ENCODE measurements around the gene MSI1.

MSI1 gene

DNA sequence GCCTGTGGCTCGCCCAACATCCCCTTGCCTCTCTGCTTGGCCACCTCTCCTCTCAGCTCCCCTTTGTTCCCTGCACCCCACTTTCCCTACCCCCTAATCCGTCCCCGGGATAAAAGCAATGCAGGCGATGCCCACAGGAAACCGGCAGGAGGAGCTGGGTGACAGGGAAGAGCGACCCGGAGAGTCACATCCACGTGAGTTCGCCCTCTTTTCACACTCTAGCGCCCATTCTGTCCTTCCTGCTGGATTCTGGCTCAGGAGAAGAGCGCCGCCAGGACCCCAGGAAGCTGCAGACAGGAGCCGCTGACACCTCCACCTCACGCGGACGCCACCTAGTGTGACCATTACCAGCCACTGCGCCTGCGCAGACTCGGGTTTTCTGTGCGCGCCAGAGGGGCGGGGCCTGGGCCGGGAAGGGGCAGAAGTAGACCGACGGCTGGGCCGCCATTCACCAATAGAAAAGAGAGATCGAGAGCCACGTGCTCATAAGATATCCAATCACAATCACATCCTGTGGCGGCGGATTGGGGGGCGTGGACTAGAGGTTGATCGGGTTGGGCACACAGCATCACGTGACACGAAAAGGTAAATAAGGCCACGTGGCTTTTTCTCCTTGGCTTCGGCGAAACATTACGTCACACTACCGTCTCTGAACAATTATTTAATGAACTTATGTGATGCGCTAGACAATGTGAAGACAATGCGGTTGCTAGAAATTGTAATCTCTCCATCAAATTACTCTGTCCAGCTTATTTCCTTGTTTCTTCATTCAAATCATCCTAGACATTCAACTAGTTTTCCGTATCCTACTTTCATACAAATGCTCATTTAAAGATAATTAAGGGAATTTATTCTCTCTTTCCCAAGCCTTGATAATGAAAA lies 51.5 kb downstream of the MSI1 start:
- peak; percentile 99 for DNase-seq

DNA sequence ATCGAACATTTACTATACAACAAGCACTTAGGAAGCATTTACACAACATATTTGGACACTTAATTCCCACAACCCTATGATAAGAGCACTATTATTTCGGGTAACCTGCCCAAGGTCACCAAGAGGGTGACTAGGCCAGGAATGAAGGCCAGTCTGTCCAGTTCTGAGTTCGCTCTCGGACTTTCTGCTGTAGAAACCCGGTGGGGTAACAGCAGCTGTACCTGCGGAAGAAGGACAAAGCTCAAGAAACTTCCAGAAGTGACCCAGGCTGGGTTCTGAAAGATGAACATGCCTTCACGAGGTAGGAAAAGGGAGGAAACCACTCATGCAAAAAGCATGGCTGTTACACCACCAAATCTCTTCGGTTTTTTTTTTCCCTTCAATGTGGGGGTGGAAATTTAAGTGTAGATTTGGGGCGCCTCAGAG lies 52.2 kb downstream of the MSI1 start:
- no peak for DNase-seq

DNA sequence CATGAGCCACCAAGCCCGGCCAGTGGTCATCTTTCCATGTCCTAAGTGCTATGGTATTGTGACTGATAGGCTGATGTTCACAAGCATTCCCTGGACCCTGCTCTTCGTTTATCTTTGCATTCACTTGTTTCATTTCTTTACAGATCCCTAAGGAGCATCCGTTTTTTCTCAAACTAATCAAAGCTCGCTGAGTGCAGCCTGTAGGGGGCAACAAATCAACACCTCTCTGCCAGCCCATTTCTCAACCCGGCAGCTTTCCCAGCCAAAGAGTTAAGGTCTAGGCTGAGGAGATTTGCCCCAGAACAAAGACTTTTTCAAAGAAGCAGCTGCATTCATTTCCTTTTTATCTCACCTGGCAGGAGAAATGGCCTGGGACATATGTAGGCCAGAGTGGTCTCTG lies 54.7 kb downstream of the MSI1 start:
- no peak for DNase-seq

DNA sequence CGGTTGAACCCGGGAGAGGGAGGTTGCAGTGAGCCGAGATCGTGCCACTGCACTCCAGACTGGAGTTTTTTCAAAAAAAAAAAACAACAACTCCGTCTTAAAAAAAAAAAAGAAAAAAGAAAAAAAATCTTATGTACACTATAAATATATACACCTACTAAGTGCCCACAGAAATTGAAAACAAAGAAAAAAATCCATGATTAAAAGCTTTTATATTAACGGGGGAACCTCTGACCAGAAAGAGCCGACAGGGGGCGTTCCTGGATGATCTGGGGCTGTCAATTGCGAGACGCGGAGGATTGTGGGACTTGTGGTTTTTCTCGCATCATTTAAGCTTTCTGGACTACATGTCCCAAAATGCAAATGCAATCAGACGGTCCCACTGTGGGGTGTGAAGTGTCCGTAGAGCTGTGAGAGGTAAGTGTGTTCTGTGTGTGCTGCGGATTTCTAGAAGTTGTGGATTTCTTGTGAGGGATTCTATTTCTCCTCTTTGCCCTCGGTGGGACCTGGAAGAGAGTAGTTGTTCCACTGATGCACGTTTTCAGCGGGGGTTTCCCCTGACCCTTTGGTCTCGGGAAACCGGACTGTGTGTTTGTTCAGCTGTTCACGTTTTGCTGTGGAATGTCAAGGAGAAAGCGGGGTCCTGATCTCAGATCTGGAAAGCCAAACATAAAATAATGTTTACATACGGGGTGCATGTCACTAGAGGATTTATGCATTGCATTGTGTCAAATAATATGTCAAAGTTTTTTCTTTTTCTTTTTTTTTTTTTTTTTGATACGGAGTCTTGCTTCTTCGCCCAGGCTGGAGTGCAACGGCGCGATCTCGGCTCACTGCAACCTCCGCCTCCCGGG lies 66.8 kb downstream of the MSI1 start, which contains the start of gene SIRT4:
Gene SIRT4 (plus strand): TSS at position 360 of the 854 bp plus-strand sequence. CDS start 1,241 bp downstream, outside the sequence.
- DNase-seq: peak; percentile 93

DNA sequence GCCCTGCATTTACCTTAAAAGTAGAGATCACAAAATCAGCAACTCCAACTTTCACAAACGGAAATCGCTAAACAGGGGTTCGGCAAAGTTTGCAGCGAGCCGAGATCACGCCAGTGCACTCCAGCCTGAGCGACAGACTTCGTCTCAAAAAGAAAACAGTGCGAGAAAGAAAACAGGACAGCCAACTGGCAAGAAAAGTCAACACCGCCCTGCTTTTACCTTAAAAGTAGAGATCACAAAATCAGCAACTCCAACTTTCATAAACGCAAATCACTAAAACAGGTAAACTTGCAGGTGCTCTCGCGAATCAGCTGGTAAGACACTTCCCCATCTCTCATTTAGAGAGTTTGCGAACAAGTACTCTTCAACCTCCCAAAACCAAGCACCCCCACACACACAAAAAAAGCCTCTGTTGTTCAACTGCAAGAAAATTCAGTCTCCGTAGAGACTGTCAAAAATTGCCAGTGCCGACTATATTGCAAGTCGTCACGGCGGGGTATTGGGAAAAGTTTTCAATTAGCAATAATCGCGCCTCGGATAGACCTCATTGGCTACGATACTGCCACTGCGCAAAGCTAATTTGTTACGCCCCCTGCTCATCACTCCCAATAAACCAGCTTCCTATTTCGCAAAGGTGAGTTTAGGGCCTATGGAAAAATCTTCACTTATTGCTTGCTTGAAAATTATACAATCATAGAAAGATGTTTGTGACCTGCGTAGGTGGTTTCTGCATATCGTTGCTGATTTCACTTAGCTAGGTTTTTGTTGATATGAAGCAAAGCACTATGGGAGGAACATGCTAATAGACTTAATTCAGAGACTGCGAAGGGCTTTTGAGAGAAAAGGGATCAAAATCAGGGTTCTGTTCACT lies 76.1 kb downstream of the MSI1 start, which contains the start of gene RNU4-1:
Gene RNU4-1 (minus strand): TSS at position 577 of the 871 bp plus-strand sequence.
- DNase-seq: peak; percentile 92

DNA sequence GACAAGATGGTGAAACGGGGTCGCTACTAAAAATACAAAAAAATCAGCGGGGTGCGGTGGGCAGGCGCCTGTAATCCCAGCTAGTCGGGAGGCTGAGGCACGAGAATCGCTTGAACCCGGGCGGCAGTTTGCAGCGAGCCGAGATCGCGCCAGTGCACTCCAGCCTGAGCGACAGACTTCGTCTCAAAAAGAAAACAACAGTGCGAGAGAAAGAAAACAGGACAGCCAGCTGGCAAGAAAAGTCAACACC lies 76.6 kb downstream of the MSI1 start:
- DNase-seq: no peak

All from DMS79 treated with DMSO at 0.1 percent for 48 hours (cell line).